Measurements from ENCODE around the gene OR1Q1.

GRCh38 chr9:122567901-122568300, 46.6 kb upstream of the OR1Q1 start:
- TF ChIP-seq CTCF (IDR thresholded peaks at IDR 0.05) (no peak), POLR2A (IDR thresholded peaks at IDR 0.05) (no peak)
